CD1c-positive myeloid dendritic cell (primary cell): Measurements from ENCODE around the gene OR52E5.
A peak's percentile ranks its signal among the peaks of the same experiment; 100 is the strongest.

Experiments
- DNase-seq: peaks from one replicate; pipeline ENCODE4 v3.0.0-alpha.2; 2016; ENCODE audit errors: extremely low spot score

OR52E5 gene

DNA sequence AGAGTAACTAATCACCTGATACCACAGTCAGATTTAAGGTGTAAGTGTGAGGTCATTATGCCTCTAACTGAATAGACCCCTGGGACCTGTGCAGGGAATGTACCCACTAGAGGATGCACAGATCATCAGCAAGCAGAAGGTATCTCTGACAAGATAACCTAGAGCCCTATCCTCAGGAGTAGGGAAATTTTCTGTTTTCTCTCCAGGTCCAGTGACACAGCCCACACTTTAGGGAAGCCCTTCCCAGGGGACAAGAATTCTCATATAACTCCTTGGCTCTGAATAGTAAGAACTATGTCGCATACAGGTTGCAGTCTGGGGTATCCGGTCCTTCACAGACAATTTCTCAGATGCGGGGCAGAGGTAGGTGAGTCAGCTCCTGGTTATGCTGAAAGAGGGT is at the start of gene OR52E5:
OR52E5 (plus strand) TSS at position 301 of the 400 bp plus-strand sequence. CDS start 7,569 bp downstream, outside the sequence.
- no peak for DNase-seq

DNA sequence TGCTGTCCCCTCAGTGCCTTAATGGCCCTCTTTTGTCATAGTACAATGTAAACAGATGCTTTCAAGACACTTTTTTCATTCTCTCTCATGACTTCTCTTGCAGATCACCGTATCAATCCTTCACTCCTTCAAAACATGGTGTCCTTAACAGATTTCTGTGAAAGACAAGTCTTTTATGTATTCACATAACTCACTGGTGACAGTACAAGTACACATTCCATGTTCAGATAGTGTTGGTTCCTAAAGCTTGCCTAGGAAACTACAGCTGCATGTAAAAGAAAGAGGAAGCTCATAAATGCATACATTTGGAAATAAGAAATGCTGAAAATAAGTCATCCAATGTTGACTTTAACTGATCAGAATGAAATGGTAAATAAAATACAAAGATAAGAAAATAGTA is 46.3 kb upstream of the OR52E5 start:
- no peak for DNase-seq

GRCh38 chr11:5847711-5848110 is 45.3 kb upstream of the OR52E5 start:
- DNase-seq, result no peak

DNA sequence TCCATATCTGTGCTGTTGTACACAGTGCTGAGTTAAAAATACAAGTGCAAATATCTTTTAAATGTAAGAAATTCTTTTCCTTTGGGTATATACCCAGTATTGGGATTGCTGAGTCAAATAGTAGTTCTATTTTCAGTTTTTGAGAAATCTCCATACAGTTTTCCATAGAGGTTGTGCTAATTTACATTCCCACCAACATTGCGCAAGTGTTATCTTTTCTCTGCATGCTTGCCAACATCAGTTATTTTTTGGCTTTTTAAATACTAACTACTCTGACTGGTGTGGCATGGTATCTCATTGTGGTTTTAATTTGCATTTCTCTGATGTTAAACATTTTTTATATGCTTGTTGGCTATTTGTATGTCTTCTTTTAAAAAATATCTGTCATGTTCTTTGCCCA is 42.0 kb upstream of the OR52E5 start:
- no peak for DNase-seq

GRCh38 chr11:5857590-5857989 is 35.4 kb upstream of the OR52E5 start, which contains the start of gene OR52E8:
OR52E8 (minus strand) TSS chr11:5857690; CDS start chr11:5857690, 0 bp downstream.
- DNase-seq, result no peak

DNA sequence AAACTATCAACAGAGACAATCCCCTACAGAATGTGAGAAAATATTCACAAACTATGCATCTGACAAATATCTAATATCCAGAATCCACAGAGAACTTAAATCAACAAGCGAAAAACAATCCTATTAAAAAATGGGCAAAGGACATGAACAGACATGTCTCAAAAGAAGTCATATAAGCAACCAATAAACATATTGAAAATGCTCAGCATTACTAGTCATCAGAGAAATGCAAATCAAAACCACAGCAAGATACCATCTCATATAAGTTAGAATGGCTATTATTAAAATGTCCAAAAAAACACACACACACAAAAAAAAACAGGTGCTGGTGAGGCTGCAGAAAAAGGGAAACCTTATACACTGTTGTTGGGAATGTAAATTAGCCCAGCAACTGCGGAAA is 27.2 kb upstream of the OR52E5 start:
- no peak for DNase-seq

DNA sequence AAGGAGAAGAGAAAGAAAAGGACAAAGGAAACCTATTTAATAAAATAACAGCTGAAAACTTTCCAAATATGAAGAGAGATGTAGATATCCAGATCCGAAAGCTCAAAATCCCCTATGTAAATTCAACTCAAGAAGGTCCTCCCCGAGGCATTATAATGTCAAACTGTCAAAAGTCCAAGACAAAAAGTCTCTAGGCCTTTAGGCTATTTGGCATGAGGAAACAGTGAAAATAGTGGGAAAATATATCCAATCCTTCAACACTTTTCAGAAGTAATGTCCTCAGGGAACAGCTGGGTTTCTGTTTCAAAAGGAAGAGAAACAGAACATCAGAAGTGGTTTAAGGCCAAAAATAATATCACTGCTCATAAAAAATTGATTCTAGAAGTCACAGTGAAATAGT is 14.4 kb upstream of the OR52E5 start:
- no peak for DNase-seq

- DNase-seq, result no peak
These were observed 12.7 kb upstream of the OR52E5 start, which contains the start of gene OR52E4 for GRCh38 chr11:5880329-5880728. OR52E4 (plus strand) TSS chr11:5880629; CDS start chr11:5884293, 3,664 bp downstream.

- DNase-seq, result no peak
These were observed 11.3 kb upstream of the OR52E5 start for GRCh38 chr11:5881756-5882155.

DNA sequence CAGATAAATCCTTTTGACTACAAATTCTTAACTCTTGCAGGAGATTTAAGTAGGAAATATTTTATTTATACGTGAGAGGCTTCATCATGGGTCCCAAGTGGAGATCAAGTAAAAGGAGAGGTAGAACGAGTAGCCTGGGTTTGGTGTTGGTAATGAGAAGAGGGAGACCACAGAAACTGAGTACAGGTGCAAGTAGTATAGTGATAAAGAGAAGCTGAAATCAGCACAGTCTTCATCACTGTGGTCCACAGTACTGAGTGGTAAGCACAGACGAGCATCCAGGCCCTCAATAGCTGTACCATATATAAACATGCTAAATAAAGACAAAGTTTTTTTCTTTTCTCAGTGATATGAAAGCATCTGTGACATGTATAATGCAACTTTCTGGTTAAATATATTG is 5.8 kb upstream of the OR52E5 start:
- DNase-seq, result no peak

- no peak for DNase-seq
These were observed 5.3 kb upstream of the OR52E5 start for GRCh38 chr11:5887661-5888060.

GRCh38 chr11:5891216-5891800 is 1.7 kb upstream of the OR52E5 start:
- DNase-seq, result peak; percentile 25

GRCh38 chr11:5899534-5899933 is 6.5 kb downstream of the OR52E5 start:
- no peak for DNase-seq

- no peak for DNase-seq
These were observed 17.5 kb downstream of the OR52E5 start for GRCh38 chr11:5910540-5910939.

DNA sequence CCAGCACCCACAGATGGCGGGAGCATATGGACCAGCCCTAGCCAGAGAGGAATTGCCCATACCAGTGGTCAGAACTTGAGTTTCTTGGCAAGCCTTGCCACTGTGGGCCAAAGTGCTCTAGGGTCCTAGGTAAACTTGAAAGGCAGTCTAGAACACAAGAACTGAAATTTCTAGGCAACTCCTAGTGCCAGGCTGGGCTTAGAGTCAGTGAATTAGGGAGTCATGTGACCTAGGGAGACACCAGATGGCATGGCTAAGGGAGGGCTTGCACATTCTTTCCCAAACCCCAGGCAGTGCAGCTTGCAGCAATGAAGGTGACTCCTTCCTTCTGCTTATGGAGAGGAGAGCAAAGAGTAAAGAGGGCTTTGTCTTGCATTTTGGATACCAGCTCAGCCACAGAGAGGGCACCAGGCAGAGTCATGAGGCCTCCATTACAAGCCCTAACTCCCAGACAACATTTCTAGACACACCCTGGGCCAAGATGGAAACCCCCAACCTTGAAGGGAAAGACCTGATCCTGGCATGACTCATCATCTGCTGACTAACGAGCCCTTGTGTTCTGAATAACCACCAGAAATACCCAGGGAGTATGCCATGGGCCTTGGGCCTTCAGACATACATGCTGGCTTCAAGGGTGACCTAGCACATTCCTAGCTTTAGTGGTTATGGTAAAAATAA is 29.9 kb downstream of the OR52E5 start:
- DNase-seq, result no peak

DNA sequence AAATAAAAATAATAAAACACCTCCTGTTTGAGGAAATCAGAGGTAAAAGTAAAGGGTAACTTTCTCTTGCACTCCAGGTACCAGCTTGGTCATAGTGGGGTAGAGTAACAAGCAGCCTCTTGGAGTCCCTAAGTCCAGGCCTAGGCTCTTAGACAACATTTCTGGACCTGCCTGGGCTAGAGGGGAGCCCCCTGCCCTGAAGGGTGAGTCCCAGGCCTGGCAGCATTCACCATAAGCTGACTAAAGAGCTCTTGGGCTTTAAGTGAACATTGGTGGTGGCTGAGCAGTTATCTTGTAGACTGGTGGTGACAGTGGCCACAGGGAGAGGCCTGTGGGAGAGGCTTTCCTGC is 30.4 kb downstream of the OR52E5 start:
- DNase-seq, result no peak

GRCh38 chr11:5923794-5924193 is 30.8 kb downstream of the OR52E5 start:
- no peak for DNase-seq

- DNase-seq, result no peak
These were observed 35.3 kb downstream of the OR52E5 start for GRCh38 chr11:5928271-5928670.

DNA sequence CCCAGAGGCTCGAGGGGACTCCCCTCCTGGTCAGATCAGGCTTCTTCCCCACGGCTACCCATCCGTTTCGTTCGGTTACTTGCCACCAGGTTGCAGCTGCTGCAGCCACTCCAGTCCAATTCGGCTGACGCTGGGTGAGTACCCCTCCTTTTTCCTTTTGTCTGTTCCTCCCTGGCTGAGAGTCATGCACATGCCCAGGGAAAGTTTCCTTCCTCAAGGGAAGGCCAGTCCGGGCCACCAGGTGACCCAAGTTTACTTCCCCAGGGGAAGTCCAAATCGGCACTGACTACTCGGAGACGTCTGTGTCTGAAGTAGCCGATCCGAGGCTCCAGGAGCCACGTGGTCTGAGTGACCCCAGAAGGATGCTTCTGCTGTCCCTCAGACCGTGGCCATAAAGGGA is 35.8 kb downstream of the OR52E5 start:
- DNase-seq, result no peak

GRCh38 chr11:5929571-5930368 is 36.8 kb downstream of the OR52E5 start:
- no peak for DNase-seq

GRCh38 chr11:5930614-5931013 is 37.6 kb downstream of the OR52E5 start:
- DNase-seq, result no peak

DNA sequence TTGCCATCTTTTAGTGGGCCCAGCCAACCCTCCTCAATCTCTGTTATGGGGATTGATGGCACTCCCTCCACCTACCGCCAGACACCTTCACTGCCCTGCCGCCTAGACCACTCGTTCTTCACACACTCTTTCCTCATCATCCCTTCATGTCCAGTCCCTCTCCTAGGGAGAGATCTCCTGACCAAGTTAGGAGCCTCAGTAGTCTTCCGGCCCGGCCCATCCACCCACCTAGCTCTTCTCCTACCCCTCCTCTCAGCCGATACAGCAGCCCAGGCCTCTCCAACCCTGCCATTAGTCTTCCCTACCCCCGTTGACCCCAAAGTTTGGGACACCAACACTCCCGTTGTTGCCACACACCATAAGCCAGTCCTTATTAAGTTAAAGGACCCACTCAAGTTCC is 38.1 kb downstream of the OR52E5 start:
- DNase-seq, result no peak

DNA sequence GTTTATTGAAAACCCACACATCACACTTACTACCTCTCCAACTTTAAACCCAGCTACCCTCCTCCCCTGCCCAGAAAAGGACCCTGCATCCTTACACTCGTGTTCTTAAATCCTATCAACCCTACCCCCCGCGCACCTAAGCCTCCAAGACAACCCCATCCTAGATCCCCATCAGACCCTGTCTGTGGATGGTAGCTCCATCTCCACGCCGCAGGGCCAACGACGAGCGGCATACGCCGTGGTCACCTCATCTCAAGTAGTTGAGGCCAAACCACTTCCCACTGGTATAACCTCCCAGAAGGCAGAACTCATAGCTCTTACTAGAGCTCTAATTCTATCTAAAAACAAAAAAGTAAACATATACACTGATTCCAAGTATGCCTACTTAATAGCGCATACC is 39.7 kb downstream of the OR52E5 start:
- DNase-seq, result no peak
